ENCODE results near the gene SPPL2B.

SPPL2B gene

GRCh38 chr19:2309734-2310362 is 18.6 kb upstream of the SPPL2B start:
- Histone ChIP-seq H3K9ac (ENCODE audit: low read depth, low read length) (no peak overlapping the region), H3K9me3 (ENCODE audit: control insufficient read depth, insufficient read depth, low read length) (no peaks in the 10 kb centered on the region), H3K4me1 (ENCODE audit: insufficient read depth, low read length) (no peaks in the 10 kb centered on the region), H3K36me3 (ENCODE audit: insufficient read depth, low read length) (no peaks in the 10 kb centered on the region)

- H3K9me3 ChIP-seq (ENCODE audit: control insufficient read depth, insufficient read depth, low read length): no peaks in the 10 kb centered on the region
- no peaks in the 10 kb centered on the region for H3K4me1 ChIP-seq (ENCODE audit: insufficient read depth, low read length)
- H3K9ac ChIP-seq (ENCODE audit: low read depth, low read length): no peak overlapping the region
- no peaks in the 10 kb centered on the region for H3K36me3 ChIP-seq (ENCODE audit: insufficient read depth, low read length)
Measured at GRCh38 chr19:2311093-2311492, 17.4 kb upstream of the SPPL2B start.

GRCh38 chr19:2312820-2313501 is 15.5 kb upstream of the SPPL2B start:
- H3K9me3 ChIP-seq (ENCODE audit: control insufficient read depth, insufficient read depth, low read length): no peaks in the 10 kb centered on the region
- no peaks in the 10 kb centered on the region for H3K36me3 ChIP-seq (ENCODE audit: insufficient read depth, low read length)
- no peak overlapping the region for H3K9ac ChIP-seq (ENCODE audit: low read depth, low read length)
- no peaks in the 10 kb centered on the region for H3K4me1 ChIP-seq (ENCODE audit: insufficient read depth, low read length)

- H3K9me3 ChIP-seq (ENCODE audit: control insufficient read depth, insufficient read depth, low read length): no peaks in the 10 kb centered on the region
- H3K4me1 ChIP-seq (ENCODE audit: insufficient read depth, low read length): no peaks in the 10 kb centered on the region
- no peaks in the 10 kb centered on the region for H3K36me3 ChIP-seq (ENCODE audit: insufficient read depth, low read length)
- no peak overlapping the region for H3K9ac ChIP-seq (ENCODE audit: low read depth, low read length)
Measured at GRCh38 chr19:2315121-2315817, 13.2 kb upstream of the SPPL2B start.

DNA sequence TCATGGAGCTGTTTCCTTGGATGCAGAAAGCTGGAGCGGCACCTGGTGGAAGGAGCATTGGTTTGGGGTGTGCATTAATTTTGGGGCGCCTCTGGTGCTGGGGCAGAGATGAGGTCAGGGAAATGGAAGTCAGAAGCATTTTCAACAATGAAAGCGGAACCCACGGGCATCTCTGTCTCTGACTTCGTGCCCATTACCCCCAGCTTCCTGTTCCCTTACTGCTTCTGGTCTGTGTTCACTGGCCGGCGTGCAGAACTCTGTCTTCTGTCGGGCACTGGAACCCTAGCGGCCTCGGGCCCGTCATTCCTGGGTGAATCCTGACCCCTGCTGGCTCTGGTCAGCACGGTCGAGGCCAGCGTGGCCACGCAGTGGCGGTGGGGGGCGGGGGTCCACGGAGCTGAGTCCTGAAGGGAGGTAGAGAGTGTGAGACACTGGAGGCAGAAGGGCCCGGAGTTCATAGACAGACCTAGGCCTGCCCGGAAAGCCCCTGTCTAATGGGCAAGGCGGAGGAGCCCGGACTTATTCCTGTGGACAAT is 12.6 kb upstream of the SPPL2B start:
- no peaks in the 10 kb centered on the region for H3K9me3 ChIP-seq (ENCODE audit: control insufficient read depth, insufficient read depth, low read length)
- H3K36me3 ChIP-seq (ENCODE audit: insufficient read depth, low read length): no peaks in the 10 kb centered on the region
- no peak overlapping the region for H3K9ac ChIP-seq (ENCODE audit: low read depth, low read length)
- H3K4me1 ChIP-seq (ENCODE audit: insufficient read depth, low read length): no peaks in the 10 kb centered on the region

DNA sequence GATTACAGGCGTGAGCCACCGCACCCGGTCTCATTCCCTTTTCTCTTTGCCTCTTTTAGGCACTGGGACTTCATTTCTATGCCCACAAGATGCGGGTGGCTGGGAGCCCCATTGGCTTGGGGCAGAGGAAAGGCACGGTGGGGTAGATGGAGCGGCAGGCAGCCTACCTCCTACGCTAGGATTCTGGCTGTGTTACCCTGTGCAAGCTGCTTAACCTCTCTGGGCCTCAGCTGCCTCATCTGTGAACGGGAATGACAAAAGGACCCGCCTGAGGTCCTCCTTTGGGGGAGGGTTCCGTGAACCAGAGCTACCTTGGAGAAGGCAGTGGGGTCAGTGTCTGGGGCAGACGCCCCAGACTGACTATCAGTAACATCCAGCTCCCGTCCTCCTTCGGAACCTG is 11.2 kb upstream of the SPPL2B start:
- Histone ChIP-seq H3K9me3 (ENCODE audit: control insufficient read depth, insufficient read depth, low read length) (no peaks in the 10 kb centered on the region), H3K4me1 (ENCODE audit: insufficient read depth, low read length) (no peaks in the 10 kb centered on the region), H3K9ac (ENCODE audit: low read depth, low read length) (no peak overlapping the region), H3K36me3 (ENCODE audit: insufficient read depth, low read length) (no peaks in the 10 kb centered on the region)

- no peak overlapping the region for H3K9ac ChIP-seq (ENCODE audit: low read depth, low read length)
- no peaks in the 10 kb centered on the region for H3K9me3 ChIP-seq (ENCODE audit: control insufficient read depth, insufficient read depth, low read length)
- H3K36me3 ChIP-seq (ENCODE audit: insufficient read depth, low read length): no peaks in the 10 kb centered on the region
- H3K4me1 ChIP-seq (ENCODE audit: insufficient read depth, low read length): no peaks in the 10 kb centered on the region
Measured at GRCh38 chr19:2317756-2318155, 10.7 kb upstream of the SPPL2B start.

DNA sequence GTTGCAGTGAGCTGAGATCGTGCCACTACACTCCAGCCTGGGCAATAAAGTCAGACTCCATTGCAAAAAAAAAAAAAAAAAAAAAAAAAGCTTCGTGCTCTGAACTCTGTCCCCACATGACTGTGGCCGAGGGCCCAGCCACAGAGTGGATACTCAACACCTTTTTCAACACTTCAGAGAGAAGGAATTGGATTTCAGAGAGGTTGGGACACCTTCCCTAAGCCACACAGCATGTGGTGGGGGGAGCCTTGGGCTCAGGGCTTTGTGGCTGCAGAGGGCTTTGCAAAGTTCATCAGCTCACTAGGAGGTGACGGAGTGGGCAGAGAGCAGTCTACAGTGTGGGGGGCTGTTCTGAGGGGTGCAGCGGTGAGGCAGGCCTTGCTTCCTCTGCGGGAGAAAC is 9.6 kb upstream of the SPPL2B start:
- no peaks in the 10 kb centered on the region for H3K9me3 ChIP-seq (ENCODE audit: control insufficient read depth, insufficient read depth, low read length)
- H3K4me1 ChIP-seq (ENCODE audit: insufficient read depth, low read length): no peaks in the 10 kb centered on the region
- no peaks in the 10 kb centered on the region for H3K36me3 ChIP-seq (ENCODE audit: insufficient read depth, low read length)
- H3K9ac ChIP-seq (ENCODE audit: low read depth, low read length): no peak overlapping the region

- Histone ChIP-seq H3K9ac (ENCODE audit: low read depth, low read length) (no peak overlapping the region), H3K9me3 (ENCODE audit: control insufficient read depth, insufficient read depth, low read length) (no peaks in the 10 kb centered on the region), H3K36me3 (ENCODE audit: insufficient read depth, low read length) (no peaks in the 10 kb centered on the region), H3K4me1 (ENCODE audit: insufficient read depth, low read length) (no peaks in the 10 kb centered on the region)
Measured at GRCh38 chr19:2319551-2319950, 8.9 kb upstream of the SPPL2B start.

GRCh38 chr19:2320049-2320448 is 8.4 kb upstream of the SPPL2B start:
- Histone ChIP-seq H3K4me1 (ENCODE audit: insufficient read depth, low read length) (no peaks in the 10 kb centered on the region), H3K36me3 (ENCODE audit: insufficient read depth, low read length) (no peaks in the 10 kb centered on the region), H3K9me3 (ENCODE audit: control insufficient read depth, insufficient read depth, low read length) (no peaks in the 10 kb centered on the region), H3K9ac (ENCODE audit: low read depth, low read length) (no peak overlapping the region)

DNA sequence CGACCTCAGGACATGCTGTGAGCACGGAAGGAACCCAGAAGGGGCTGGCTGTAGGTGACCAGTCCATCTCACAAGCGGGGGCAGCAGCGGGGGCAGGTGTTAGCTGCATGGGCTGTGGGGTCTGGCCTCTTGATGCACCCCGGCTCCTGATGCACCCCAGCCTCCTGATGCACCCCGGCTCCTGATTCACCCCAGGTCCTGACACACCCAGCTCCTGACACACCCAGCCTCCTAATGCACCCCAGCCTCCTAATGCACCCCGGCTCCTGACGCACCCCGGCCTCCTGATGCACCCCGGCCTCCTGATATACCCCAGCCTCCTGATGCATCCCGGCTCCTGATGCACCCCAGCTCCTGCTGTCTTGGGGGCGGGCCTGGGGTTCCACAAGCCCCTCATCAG is 7.5 kb upstream of the SPPL2B start:
- no peaks in the 10 kb centered on the region for H3K4me1 ChIP-seq (ENCODE audit: insufficient read depth, low read length)
- no peaks in the 10 kb centered on the region for H3K9me3 ChIP-seq (ENCODE audit: control insufficient read depth, insufficient read depth, low read length)
- H3K9ac ChIP-seq (ENCODE audit: low read depth, low read length): no peak overlapping the region
- no peaks in the 10 kb centered on the region for H3K36me3 ChIP-seq (ENCODE audit: insufficient read depth, low read length)

DNA sequence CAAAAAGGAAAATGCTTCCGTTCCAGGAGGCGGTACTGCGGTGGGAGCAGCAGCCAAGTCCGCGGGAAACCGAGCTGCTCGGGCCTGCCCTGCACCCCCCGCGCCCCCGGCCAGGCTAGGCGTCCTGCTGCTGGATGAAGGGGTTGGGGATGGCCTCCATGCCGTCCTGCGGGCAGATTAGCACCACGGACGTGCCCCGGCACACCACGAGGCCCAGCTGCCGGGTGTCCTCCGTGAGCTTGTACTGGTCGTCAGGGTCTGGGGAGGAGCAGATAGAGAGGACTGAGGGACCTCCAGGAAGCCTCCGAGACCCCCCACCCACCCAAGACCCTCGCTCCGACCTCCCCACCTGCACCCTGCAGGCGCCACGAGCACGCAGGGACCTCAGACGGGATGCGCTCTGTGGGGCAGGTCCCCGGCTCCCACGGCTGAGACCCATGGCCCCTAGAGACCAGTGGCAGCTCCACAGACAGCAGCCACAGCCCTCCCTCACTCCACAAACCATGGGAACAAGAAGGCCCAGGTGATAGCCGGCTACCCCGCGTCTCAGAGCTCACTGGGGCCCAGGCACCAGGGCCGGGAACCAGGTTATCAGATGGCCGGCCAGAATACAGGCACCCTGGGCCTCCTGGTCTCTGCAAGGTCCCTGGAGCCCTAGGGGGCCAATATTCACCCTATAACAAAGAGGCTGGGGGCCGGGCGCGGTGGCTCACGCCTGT is 6.8 kb upstream of the SPPL2B start:
- Histone ChIP-seq H3K9me3 (ENCODE audit: control insufficient read depth, insufficient read depth, low read length) (no peaks in the 10 kb centered on the region), H3K9ac (ENCODE audit: low read depth, low read length) (no peak overlapping the region), H3K4me1 (ENCODE audit: insufficient read depth, low read length) (no peaks in the 10 kb centered on the region), H3K36me3 (ENCODE audit: insufficient read depth, low read length) (no peaks in the 10 kb centered on the region)

DNA sequence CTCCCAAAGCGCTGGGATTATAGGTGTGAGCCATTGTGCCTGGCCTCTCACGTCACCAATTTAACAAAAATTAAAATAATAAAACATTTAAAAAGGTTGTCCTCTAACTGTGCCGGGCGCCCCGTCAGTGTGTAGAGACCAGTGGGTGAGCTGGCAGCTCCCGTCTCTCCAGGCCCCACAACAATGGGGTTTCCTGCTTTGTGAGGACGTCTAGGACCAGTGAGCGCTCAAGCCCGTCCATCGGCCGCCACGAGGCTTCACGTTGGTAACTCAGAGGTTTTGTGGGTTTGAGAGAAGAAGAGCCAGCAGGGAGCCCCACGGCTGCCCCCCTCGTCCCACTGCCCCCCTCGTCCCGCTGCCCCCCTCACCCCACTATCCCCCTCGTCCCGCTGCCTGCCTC is 4.8 kb upstream of the SPPL2B start:
- Histone ChIP-seq H3K4me1 (ENCODE audit: insufficient read depth, low read length) (no peaks in the 10 kb centered on the region; the same call in 1 of the 2 replicates), H3K9ac (ENCODE audit: low read depth, low read length) (no peak overlapping the region), H3K36me3 (ENCODE audit: insufficient read depth, low read length) (no peaks in the 10 kb centered on the region), H3K9me3 (ENCODE audit: control insufficient read depth, insufficient read depth, low read length) (no peaks in the 10 kb centered on the region)

DNA sequence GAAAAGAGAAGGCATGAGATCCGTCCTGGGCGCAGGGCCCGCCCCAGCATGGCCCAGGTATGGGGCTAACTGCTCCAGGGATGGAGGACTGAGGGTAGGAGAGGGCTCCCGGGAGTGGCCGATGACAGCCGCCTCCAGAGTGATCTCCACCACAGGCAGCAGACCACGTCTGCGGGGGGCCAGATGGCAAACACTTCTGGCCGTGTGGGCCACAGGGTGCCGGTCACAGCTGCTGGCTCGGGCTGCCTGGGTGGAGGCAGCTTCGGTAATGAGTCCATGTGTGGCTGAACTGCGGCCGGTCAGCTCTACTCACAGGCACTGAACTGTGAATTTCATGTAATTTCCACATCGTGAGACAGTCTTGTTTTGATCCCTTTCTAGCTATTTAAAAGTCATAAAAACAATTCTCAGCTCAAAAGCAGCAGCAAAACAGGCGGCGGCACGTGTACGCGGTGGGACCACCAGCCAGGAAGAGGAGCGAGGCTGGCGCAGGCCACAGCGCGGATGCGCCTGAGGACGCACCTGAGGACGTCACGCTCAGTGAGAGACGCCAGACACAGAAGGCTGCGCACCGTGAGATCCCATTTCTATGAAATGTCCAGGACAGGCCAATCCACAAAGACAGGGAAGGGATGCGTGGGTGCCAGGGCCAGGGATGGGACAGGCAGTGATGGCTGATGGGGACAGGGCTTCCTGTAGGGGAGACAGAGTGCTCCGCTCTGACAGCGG is 4.1 kb upstream of the SPPL2B start:
- Histone ChIP-seq H3K4me1 (ENCODE audit: insufficient read depth, low read length) (no peaks in the 10 kb centered on the region; the same call in 1 of the 2 replicates), H3K36me3 (ENCODE audit: insufficient read depth, low read length) (no peaks in the 10 kb centered on the region), H3K9ac (ENCODE audit: low read depth, low read length) (no peak overlapping the region), H3K9me3 (ENCODE audit: control insufficient read depth, insufficient read depth, low read length) (no peaks in the 10 kb centered on the region)
